HG03439 (cell line): ENCODE data around the gene AGPAT2.
A peak's percentile ranks its signal among the peaks of the same experiment; 100 is the strongest.

ENCODE experiments used
- ATAC-seq: cut with Tn5 transposase; IDR thresholded peaks from one replicate; pipeline ENCODE4 v1.9.1; 2021; ENCODE audit warnings: mild to moderate bottlenecking, moderate library complexity; ENCODE audit not compliant: unreplicated experiment

The AGPAT2 gene

DNA sequence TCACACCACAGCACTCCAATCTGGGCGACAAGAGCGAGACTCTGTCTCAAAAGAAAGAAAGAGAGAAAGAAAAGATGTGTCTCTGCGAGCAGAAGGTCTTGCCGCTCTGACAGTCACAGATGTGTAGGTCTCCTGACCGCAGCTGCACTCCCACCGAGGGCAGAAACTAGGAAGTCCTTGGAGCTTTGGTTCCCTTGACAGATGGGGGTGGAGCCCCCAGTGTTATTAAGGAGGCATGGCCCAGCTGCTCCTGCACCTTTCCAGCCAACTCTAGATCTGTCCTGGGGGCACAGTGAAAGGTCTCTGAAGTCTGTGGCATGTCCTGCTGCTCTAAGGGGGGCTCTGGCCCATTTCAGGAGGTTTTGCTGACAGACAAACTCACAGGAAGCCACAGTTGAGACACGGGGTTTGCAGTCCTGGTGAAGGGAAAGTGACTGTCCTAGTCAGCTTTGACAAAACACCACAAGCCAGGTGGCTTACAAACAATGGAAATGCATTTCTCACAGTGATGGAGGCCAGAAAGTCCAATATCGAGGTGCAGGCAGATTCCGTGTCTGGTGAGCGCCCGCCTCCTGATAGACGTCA lies 16.1 kb upstream of the AGPAT2 start:
- ATAC-seq = no peak

DNA sequence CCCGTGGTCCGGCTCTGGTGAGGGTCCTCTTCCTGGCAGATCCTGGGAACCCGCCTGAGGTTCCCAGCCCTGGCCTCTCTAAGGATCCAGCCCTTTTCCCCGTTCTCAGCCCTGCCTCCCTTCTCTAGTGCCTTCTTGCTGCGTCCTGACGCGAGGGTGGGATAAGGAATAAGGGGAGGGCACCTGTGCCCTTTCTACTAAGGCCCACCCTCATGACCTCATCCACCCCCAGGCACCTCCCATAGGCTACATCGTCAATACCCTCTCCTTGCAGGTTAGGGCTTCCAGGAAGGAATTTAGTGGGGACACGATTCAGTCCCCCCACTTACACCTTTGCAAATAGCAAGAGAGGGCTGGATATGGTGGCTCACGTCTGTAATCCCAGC lies 14.4 kb upstream of the AGPAT2 start:
- no peak for ATAC-seq

DNA sequence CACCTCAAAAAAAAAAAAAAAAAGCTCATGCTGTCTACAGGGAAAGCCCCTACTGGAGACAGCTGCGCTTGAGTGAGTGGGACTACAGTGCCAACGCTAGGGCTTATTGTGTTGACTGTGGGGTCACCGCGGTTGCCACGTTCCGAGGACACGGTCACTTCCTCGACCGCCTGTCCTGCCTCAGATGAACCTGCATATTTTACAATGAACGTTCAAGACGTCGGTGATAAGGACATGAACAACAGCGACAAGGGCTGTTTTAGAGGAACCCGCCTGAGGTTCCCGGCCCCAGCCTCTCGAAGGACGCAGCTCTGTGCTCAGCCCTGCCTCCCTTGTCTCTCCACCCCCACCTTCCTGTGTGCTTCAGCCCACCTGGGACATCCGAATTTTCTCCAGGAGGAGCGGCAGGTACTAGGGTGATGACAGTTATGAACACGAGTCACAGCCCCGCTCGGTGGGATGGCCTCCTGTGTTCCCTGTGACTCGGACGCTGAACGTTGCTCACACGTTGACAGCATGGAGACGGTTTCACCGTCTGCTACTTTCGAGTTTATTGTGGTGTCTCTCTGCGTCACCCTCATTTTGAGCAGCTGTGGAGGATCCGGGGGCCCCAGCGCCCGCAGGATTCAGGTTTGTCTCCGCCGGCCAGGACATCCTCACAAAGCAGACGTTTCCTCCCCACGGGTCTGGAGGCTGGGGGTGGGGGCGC lies 13.9 kb upstream of the AGPAT2 start:
- peak; percentile 59 for ATAC-seq

DNA sequence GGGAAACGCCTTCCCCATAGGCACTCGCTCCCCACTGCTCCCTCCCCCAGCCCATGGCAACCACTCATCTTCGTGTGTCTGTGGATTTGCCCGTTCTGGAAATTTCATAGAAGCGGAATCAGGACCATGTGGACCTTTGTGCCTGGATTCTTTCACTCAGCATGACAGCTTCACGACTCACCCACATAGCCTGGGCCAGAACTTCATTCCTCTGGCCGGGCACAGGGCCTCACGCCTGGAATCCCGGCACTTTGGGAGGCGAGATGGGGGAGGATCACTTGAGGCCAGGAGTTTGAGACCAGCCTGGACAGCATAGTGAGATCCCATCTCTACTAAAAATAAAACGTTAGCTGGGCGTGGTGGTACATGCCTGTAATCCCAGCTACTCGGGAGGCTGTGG lies 13.0 kb upstream of the AGPAT2 start:
- no peak for ATAC-seq

DNA sequence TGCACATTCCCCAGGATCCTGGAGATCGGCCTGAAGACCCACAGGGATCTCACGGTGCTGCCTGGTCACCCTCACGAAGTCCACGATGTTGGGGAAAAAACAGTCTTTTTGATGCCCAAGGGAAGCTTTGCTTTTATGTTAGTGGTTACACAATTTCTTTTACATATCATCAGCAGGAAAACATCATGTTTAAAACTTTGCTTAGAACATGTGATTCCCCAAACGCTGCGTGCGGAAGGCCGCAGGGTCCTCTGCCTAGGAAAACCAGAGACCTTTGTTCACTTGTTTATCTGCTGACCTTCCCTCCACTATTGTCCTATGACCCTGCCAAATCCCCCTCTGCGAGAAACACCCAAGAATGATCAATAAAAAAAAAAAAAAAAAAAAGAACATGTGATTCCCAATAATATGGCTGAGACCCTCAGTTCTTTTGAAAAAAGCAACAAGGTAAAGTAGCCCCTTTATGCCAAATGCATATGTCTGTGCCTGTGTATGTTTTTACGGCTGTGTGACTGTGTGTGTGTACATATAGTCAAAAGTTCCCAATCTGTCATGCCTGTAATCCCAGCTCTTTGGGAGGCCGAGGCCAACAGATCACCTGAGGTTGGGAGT lies 11.5 kb upstream of the AGPAT2 start:
- no peak for ATAC-seq

DNA sequence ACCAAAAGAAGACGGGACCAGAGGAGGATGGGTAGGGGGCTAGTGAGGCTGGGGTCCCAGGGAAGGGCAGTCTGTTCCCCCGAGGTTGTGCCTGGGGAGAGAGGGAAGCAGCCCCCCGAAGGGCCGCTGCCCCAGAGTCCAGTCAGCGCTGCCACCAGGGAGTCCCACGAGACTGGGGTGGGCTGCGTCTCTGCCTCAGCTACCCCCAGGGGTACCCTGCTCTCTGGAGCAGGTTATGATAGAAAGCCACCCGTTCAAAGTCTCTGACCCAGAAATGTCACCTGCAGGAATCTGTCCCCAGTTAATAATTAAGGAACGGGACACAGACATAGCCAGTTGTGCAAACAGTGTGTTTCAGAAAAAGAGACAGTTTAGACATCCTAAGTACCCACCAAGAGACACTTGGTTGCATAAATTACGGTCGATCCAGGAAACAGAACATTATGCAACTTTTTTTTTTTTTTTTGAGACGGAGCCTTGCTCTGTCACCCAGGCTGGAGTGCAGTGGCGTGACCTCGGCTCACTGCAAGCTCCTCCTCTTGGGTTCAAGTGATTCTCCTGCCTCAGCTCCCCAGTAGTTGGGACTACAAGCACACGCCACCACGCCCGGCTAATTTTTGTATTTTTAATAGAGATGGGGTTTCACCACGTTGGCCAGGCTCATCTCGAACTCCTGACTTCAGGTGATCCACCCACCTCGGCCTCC lies 10.7 kb upstream of the AGPAT2 start:
- ATAC-seq = no peak

DNA sequence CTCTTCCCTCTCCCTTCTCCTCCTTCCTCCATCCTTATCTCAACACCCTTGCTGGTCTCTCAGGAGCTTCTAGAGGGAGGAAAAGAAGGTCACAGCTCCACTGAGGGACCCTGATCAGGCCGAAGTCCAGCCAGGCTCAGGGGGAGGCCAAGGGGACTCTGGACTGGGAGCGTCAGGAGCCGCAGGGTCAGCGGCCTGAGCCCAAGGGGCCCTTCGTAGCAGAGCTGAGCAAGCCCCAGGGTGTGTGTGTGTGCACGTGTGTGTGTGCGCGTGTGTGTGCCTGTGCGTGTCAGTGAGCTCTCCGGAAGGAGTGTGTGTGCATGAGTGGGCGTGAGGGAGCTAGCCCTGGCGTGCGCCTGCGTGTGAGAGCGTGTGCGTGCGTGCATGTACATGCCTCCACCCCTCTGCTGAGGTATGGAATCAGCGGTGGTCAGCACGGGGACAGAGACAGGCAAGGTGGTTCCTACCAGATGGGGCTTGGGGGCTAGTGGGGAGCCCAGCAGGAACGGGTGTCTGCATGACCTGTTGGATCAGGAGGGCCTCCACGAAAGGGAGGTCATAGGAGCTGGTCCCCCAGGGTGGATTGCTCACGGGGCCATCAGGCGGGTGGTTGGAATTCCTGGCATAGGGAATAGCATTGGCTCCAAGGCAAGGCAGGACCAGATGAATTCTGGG lies 10.0 kb upstream of the AGPAT2 start:
- ATAC-seq = no peak

DNA sequence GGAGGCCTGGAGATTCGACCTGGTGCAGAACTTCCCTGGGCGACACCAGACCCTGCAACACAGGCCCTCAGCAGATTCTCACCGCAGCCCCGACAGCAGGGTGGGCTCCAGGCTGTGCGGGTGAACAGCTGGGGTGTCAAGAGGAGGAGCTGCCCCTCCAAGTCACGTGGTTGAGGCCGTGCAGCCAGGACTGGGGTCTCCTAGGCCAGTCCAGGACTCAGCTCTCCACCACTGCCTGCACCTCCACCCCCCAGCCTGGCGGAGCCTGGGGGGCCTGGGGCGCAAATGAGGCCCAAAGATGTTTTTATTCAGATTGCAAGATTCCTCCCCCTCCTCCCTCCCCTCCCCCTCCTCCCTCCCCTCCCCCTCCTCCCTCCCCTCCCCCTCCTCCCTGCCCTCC lies 9.2 kb upstream of the AGPAT2 start:
- no peak for ATAC-seq

DNA sequence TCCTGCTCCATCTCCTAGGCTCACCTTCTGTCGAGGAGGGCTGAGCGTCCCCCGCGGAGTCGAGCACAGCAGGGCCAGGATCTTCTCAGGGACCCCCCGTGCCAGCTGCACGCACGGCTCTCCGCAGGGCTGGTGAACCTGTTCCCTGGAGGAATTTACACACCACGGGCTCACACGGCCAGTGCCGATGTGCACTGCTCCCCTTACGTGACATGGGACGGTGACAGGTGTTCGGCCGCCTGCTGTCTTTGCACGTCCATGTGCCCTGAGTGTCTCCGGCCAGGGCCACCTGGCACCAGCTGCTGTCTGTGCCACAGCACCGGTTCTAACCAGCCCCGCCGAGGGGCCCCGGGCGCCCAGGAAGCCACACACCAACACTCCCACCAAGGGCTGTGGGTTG lies 8.7 kb upstream of the AGPAT2 start:
- no peak for ATAC-seq

DNA sequence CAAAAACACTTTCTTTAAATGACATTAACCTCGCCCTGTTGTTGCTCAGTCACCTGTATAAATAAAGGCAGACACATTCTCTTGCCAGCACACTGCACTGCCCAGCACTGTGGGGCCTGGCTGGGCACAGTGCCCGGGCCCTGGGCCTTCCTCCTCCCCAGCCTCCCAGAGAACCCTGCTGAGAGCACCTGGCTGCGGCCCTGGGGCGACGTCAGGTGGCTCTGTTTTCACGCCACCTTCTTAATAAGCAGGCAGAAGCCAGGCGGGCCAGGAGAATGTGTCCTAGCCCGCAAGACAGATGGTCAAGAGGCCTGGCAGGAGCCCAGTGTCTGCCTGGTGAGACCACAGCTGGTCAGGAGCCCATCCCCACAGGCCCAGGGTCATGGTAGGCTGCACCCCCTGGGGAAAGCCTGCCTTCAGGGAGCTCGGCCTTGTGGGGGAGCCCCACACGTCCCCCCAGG lies 8.2 kb upstream of the AGPAT2 start:
- no peak for ATAC-seq

DNA sequence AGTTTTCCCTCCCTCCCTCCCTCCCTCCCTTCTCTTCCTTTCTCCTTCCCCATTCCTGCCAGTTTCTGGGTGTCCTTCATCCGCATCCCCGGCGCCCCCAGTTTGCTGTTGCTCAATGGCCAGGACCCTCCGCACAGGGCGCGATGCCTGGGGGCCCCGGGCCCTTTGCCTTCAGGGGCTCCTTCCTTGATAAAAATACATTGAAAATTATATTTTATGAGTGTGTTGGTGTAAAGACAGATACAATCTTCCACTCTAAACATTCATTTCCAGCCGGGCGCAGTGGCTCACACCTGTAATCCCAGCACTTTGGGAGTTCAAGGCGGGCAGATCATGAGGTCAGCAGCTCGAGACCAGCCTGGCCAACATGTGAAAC lies 7.6 kb upstream of the AGPAT2 start:
- no peak for ATAC-seq

DNA sequence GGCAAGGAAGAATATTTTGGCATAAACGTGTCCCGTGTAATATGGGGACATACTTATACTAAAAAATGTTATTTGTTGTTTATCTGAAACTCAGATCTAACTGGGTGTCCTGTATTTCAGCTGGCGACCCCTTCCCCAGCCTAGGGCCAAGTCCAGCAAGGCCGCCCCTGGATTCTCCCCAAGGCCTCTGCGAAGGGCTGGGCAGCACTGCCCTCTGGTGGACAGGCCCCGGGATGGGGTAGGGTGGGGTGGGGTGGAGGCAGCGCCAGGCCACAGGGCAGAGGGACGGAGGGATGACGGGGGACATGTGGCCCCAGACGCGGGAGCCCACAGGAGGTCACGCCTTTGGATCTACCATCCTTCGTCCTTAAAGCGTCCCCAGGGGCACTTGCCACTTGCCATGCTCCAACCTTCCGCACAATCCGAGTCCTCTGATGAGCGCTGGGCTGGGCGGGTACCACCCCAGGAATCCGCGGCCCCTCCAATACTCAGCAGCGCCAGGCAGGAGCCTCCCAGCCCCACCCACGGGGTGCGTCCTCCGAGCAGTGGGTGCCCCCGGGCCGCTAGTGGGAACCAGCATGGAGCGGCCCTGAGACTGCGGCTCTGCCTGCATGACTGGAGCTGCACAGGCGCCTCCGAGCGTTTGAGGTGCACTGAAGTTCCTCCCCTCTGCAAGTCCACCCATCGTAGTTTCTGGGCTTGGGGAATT lies 7.1 kb upstream of the AGPAT2 start:
- no peak for ATAC-seq

DNA sequence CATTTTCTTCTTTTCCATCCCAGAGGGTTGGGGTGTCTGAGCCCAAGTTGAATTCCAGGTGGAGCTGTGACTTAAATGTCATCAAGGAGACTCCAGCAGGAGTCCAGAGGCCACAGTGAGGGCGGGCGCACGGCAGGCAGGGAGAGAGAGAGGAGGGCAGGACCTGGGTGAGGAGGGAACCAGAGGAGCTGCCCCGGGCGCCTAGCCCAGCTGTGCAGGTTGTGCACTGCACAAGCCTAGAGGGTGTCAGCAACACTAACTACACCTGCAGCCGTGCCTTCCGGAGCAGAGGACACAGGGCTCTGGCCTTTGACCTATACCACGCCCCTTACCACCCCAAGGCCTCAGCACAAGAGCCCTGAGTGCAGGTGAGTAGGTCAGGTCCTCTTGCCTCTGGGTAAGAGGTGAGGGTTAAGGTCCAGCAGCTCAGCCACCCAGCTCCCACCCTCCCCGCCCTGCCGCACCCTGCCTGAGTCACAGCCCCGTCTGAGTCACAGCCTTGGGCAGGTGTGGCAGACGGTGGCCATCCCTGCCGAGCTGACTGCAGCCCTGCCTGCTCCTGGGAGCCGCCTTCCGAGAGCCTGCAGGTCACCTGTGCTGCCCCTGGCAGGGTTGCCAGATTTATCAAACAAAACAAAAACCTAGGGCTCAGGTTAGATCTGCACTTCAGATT lies 6.4 kb upstream of the AGPAT2 start:
- no peak for ATAC-seq

DNA sequence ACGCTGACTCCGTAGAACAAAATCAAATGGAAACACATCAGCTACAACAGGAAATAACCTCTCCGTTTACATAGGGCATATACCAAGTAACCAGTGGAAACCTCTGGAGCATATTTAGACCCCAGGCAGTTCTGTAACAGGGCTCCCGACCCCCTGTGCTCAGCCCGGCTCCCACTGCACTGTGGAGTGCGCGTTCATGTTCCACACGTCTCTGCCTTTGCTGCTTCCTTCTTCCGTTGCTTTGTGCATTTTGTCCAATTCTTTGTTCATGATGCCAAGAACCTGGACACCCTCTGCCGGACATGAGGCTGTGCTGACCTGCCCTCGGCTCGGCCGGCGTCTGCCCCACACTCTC lies 5.9 kb upstream of the AGPAT2 start:
- ATAC-seq = no peak

DNA sequence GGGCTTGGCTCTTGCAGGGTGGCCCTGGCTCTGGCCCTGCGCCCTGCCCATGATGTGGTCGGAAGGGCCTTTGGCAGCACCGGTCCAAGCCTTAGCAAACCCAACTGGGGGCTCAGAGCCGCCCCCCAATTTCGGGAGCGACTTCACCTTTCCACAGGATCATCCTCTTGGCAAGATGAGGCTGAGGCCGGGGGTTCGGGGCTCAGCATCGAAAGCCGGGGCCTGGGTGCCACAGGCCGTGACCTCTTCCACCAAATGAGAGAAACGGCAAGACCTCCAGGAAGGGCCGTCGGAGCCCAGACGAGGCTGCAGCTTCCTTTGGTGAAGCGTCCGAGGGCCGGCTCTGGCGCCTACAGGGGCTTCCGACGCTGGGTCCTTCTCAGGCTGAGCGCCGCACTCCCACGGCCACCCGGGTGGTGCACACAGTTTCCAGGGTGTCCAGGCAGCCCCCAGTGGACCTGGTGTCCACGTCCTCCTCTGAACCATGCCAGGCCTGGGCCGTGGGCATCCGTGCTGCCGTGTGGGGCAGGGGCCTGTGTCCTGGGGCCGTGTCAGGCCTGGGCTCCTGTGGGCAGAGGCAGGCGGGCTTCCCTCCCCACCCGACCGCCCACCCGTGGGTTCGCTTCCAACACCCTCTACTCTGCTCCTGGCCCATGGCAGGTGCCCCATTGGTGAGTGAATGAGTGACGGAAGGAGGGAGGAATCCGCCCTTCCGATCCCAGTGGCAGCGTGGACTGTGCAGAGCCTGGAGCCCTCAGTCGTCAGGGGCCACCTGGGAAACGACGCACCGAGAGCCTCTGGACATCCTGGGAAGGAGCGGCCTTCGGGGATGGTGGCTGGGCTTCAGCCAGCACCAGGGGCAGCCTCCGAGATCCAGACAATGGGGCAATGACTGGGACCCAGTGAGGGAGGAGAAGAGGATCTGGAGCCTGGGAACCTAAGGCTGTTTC lies 5.2 kb upstream of the AGPAT2 start:
- no peak for ATAC-seq

DNA sequence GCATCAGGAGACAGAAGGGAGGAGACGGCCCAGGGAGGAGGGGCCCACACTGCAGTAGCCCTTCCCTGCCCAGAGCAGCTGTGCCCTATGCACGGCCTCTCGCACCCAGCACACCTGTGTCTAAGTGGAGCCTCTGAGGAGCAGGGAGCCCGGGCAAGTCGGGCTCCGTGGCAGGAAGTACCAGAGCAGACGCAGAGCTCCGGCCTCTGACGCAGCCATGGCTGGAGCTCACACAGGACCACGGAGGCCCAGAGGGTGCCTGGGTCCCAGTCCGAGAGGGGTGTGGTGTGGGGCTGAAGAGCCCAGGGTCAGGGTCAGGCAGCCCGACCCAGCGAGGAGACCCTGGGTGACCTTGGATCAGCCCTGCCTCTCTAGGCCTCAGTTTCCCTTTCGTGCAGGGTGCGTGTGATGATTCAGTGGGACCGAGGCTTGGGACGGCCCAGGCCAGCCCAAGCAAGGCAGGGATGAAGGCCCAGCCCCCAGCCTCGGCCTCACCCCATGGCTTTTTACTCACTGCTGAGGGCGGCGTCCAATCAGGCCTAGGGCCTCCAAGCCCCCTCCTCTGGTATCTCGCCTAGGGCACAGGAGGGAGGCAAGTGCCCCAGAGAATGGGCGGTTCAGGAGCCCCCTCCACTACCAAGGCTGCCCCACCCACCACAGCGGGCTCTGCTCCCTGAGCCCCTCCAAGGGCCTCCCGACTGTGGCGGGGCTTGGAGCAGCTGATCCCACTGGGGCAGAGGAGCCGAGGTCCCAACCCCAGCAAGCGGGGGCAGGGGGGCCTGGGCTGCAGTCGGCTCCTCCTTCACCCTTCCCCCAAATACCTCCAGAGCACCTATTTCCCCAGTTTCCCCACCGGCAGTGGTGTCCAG lies 4.3 kb upstream of the AGPAT2 start:
- ATAC-seq = no peak

DNA sequence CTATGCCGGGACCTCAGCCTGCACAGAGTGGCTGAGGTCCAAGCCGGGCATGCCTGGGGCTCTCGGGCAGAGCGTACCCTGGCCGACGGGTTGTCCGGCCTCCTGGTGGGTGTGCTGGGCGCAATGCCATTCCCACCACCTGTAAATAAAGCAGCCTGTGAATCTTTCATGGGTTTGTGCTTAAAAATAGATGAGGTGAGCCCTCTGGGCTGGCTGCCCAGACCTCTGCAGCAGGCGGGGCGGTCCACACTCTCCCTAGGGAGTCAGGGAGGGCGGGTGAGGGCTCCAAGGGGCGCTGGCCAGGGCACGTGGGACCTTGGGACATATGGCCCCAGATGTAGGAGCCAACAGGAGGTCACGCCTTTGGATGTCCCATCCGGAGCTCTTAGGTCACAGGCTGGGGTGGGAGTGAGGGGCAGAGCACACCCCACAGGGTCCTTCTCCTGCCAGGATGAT lies 3.6 kb upstream of the AGPAT2 start:
- ATAC-seq = no peak
